HepG2 (cell line): ENCODE results near the gene DTNA. TPM values are rescaled to one million over a fixed set of nuclear protein-coding genes. Genes with fewer than 3 reads are reported as not detected.

Source experiments
- NFIB ChIP-seq: sonication (generic); formaldehyde crosslinking; IDR thresholded peaks from 2 replicates; pipeline ENCODE4 v1.9.0; 2021; ENCODE audit warnings: missing genetic modification reagents, mild to moderate bottlenecking, borderline replicate concordance
- SMAD1 ChIP-seq: sonication (generic); formaldehyde crosslinking; IDR thresholded peaks from 2 replicates; pipeline ENCODE4 v1.4.0; 2020; ENCODE audit warnings: missing genetic modification reagents, low read depth, mild to moderate bottlenecking, borderline replicate concordance
- ZFP36 ChIP-seq: fragments of 150-350 bp; IDR thresholded peaks from 2 replicates; pipeline ENCODE4 v1.6.1; 2018; ENCODE audit warnings: borderline replicate concordance, low read length, low read depth; ENCODE audit not compliant: partially characterized antibody
- ZFP90 ChIP-seq: sonication (generic); formaldehyde crosslinking; IDR thresholded peaks from 2 replicates; pipeline ENCODE4 v1.8.0; 2022; ENCODE audit warnings: missing genetic modification reagents, mild to moderate bottlenecking, inconsistent platforms, borderline replicate concordance
- ZNF563 ChIP-seq: sonication (generic); formaldehyde crosslinking; IDR thresholded peaks from 2 replicates; pipeline ENCODE4 v1.8.0; 2022; ENCODE audit warnings: mild to moderate bottlenecking, moderate library complexity, missing genetic modification reagents
- ZNF780A ChIP-seq: sonication (generic); formaldehyde crosslinking; IDR thresholded peaks from 2 replicates; pipeline ENCODE4 v1.8.0; 2022; ENCODE audit warnings: mild to moderate bottlenecking, missing genetic modification reagents, moderate library complexity
- polyA plus RNA-seq, 8 experiments: library from polyadenylated mRNA; depleted of rRNA in 3 of 8; stranded (reverse) in 7 of 8; unstranded in 1 of 8; fragments of >200 nt; fragmentation: Illumina TruSeq in 4 of 8; extraction: Trizol in 4 of 8; gene quantifications; 2 replicates each; pipeline versions ENCODE4 v1.2.1 to v1.2.3, GENCODE V29; 2011 to 2016; ENCODE audit warnings: low read depth in 4 of 8, missing spikeins in 1 of 8, mixed read lengths in 1 of 8; ENCODE audit not compliant: insufficient read depth in 1 of 8
- total RNA-seq, 5 experiments: library from RNA; depleted of rRNA; stranded (reverse); fragments of >200 nt; fragmentation: Illumina TruSeq; extraction: Trizol; gene quantifications; 2 replicates each; pipeline ENCODE4 v1.2.3, GENCODE V29; 2016; ENCODE audit warnings: low read depth in 1 of 5
- TF ChIP-seq, protein P1 (sequence below): sonication (generic); formaldehyde crosslinking; IDR thresholded peaks from 2 replicates; pipeline ENCODE4 v1.5.1; 2020; ENCODE audit warnings: mild to moderate bottlenecking, missing genetic modification reagents, borderline replicate concordance
- TF ChIP-seq, protein P2 (sequence below): sonication (generic); IDR thresholded peaks from 2 replicates; pipeline ENCODE4 v1.6.1; 2016; ENCODE audit warnings: low read depth, borderline replicate concordance
- TF ChIP-seq, protein P3 (sequence below): sonication (generic); formaldehyde crosslinking; IDR thresholded peaks from 2 replicates; pipeline ENCODE4 v1.9.0; 2022; ENCODE audit warnings: missing genetic modification reagents, mild to moderate bottlenecking, borderline replicate concordance

DTNA gene
- total and polyA plus RNA-seq, 2 of the 13 experiments (the other 11 are each of a cell fraction or from before 2014, with no cell fraction given): 8.5 to 29.0 TPM

DNA sequence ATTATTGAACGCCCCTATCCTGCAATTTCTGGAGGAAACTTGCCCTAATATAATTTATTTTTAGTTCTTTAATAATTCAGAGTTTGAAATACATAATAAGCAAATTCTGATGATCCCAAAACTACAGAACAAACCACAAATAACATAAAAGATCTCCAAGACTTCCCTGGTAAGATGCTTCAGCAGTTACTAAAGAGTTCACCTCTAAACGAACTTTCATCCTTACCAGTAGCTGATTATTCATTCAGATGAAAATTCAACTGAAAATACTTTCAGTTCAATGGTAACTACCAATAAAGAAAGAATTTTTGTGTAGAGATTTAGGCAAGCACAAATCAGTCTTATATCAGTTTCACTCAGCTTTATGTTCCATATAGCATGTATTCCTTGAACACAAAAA, 201.0 kb downstream of the DTNA start (continued):
- TF ChIP-seq, protein P1, sequence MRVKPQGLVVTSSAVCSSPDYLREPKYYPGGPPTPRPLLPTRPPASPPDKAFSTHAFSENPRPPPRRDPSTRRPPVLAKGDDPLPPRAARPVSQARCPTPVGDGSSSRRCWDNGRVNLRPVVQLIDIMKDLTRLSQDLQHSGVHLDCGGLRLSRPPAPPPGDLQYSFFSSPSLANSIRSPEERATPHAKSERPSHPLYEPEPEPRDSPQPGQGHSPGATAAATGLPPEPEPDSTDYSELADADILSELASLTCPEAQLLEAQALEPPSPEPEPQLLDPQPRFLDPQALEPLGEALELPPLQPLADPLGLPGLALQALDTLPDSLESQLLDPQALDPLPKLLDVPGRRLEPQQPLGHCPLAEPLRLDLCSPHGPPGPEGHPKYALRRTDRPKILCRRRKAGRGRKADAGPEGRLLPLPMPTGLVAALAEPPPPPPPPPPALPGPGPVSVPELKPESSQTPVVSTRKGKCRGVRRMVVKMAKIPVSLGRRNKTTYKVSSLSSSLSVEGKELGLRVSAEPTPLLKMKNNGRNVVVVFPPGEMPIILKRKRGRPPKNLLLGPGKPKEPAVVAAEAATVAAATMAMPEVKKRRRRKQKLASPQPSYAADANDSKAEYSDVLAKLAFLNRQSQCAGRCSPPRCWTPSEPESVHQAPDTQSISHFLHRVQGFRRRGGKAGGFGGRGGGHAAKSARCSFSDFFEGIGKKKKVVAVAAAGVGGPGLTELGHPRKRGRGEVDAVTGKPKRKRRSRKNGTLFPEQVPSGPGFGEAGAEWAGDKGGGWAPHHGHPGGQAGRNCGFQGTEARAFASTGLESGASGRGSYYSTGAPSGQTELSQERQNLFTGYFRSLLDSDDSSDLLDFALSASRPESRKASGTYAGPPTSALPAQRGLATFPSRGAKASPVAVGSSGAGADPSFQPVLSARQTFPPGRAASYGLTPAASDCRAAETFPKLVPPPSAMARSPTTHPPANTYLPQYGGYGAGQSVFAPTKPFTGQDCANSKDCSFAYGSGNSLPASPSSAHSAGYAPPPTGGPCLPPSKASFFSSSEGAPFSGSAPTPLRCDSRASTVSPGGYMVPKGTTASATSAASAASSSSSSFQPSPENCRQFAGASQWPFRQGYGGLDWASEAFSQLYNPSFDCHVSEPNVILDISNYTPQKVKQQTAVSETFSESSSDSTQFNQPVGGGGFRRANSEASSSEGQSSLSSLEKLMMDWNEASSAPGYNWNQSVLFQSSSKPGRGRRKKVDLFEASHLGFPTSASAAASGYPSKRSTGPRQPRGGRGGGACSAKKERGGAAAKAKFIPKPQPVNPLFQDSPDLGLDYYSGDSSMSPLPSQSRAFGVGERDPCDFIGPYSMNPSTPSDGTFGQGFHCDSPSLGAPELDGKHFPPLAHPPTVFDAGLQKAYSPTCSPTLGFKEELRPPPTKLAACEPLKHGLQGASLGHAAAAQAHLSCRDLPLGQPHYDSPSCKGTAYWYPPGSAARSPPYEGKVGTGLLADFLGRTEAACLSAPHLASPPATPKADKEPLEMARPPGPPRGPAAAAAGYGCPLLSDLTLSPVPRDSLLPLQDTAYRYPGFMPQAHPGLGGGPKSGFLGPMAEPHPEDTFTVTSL (CRISPR knock-in tag): no peak
- TF ChIP-seq, protein P2, sequence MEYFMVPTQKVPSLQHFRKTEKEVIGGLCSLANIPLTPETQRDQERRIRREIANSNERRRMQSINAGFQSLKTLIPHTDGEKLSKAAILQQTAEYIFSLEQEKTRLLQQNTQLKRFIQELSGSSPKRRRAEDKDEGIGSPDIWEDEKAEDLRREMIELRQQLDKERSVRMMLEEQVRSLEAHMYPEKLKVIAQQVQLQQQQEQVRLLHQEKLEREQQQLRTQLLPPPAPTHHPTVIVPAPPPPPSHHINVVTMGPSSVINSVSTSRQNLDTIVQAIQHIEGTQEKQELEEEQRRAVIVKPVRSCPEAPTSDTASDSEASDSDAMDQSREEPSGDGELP: no peak
- no peak for TF ChIP-seq ZFP36
- no peak for TF ChIP-seq SMAD1 (CRISPR knock-in tag)
- TF ChIP-seq ZNF563 (CRISPR knock-in tag): no peak
- TF ChIP-seq, protein P3, sequence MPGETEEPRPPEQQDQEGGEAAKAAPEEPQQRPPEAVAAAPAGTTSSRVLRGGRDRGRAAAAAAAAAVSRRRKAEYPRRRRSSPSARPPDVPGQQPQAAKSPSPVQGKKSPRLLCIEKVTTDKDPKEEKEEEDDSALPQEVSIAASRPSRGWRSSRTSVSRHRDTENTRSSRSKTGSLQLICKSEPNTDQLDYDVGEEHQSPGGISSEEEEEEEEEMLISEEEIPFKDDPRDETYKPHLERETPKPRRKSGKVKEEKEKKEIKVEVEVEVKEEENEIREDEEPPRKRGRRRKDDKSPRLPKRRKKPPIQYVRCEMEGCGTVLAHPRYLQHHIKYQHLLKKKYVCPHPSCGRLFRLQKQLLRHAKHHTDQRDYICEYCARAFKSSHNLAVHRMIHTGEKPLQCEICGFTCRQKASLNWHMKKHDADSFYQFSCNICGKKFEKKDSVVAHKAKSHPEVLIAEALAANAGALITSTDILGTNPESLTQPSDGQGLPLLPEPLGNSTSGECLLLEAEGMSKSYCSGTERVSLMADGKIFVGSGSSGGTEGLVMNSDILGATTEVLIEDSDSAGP (CRISPR knock-in tag): no peak
- TF ChIP-seq ZFP90 (CRISPR knock-in tag): no peak
- no peak for TF ChIP-seq ZNF780A
- TF ChIP-seq NFIB (CRISPR knock-in tag): no peak
